HepG2 (cell line): ENCODE measurements around the gene CYP27A1. TPM values are rescaled to one million over a fixed set of nuclear protein-coding genes. Genes with fewer than 3 reads are reported as not detected.

Experiments
- ADNP ChIP-seq: sonication (generic); formaldehyde crosslinking; IDR thresholded peaks from 2 replicates; pipeline ENCODE4 v1.4.0; 2020; ENCODE audit warnings: missing genetic modification reagents
- AKNA ChIP-seq: sonication (generic); formaldehyde crosslinking; IDR thresholded peaks from 2 replicates; pipeline ENCODE4 v1.4.0; 2020; ENCODE audit warnings: missing genetic modification reagents, borderline replicate concordance
- CREB1 ChIP-seq, 2 experiments: fragments of 450-650 bp in 1 of 2; IDR thresholded peaks; 2 replicates each; pipeline ENCODE4 v1.6.1; 2016 to 2017; ENCODE audit warnings: control low read depth in 1 of 2, mild to moderate bottlenecking in 1 of 2, missing compliant biosample characterization in 1 of 2, missing genetic modification characterization in 1 of 2
- GRHL1 ChIP-seq: sonication (generic); formaldehyde crosslinking; conservative IDR thresholded peaks from 2 replicates; pipeline ENCODE4 v1.8.0; 2022; ENCODE audit warnings: missing genetic modification reagents
- HHEX ChIP-seq: IDR thresholded peaks from 2 replicates; pipeline ENCODE4 v1.6.1; 2016; ENCODE audit warnings: control low read depth
- HINFP ChIP-seq: sonication (generic); formaldehyde crosslinking; IDR thresholded peaks from 2 replicates; pipeline ENCODE4 v1.4.0; 2020; ENCODE audit warnings: low read depth, mild to moderate bottlenecking, missing genetic modification reagents
- ISL2 ChIP-seq: sonication (generic); formaldehyde crosslinking; IDR thresholded peaks from 2 replicates; pipeline ENCODE4 v1.5.0; 2020; ENCODE audit warnings: missing genetic modification reagents
- JUND ChIP-seq: sonication (generic); formaldehyde crosslinking; IDR thresholded peaks from 2 replicates; pipeline ENCODE4 v1.8.0; 2022; ENCODE audit warnings: mild to moderate bottlenecking, missing genetic modification reagents
- KDM5A ChIP-seq: fragments of 200-600 bp; sonication (generic); IDR thresholded peaks from 2 replicates; pipeline ENCODE4 v1.7.0; 2018; ENCODE audit warnings: antibody characterized with exemption, mild to moderate bottlenecking, low read length, borderline replicate concordance
- MAF1 ChIP-seq: sonication (generic); formaldehyde crosslinking; IDR thresholded peaks from 2 replicates; pipeline ENCODE4 v1.5.0; 2020; ENCODE audit warnings: missing genetic modification reagents, borderline replicate concordance
- RFX3 ChIP-seq: IDR thresholded peaks from 2 replicates; pipeline ENCODE4 v1.6.1; 2016; ENCODE audit warnings: missing biosample characterization, missing genetic modification reagents
- SMC3 ChIP-seq: IDR thresholded peaks from 2 replicates; pipeline ENCODE4 v1.6.1; 2011; ENCODE audit warnings: low read length, improper control_type of control experiment
- TP53 ChIP-seq: sonication (generic); formaldehyde crosslinking; conservative IDR thresholded peaks from 2 replicates; pipeline ENCODE4 v1.4.0; 2020; ENCODE audit warnings: missing genetic modification reagents
- YY1 ChIP-seq: IDR thresholded peaks from 2 replicates; pipeline ENCODE4 v1.6.1; 2011; ENCODE audit warnings: low read length, low read depth, moderate library complexity, mild to moderate bottlenecking; ENCODE audit not compliant: insufficient read depth, insufficient replicate concordance
- ZC3H13 ChIP-seq: sonication (generic); formaldehyde crosslinking; IDR thresholded peaks from 2 replicates; pipeline ENCODE4 v1.8.1; 2023; ENCODE audit warnings: mild to moderate bottlenecking, missing genetic modification reagents, moderate library complexity
- ZNF17 ChIP-seq: sonication (generic); formaldehyde crosslinking; IDR thresholded peaks from 2 replicates; pipeline ENCODE4 v1.5.0; 2020; ENCODE audit warnings: mild to moderate bottlenecking, missing genetic modification reagents
- ZNF510 ChIP-seq: sonication (generic); formaldehyde crosslinking; IDR thresholded peaks from 2 replicates; pipeline ENCODE4 v1.4.0; 2020; ENCODE audit warnings: low read depth, mild to moderate bottlenecking, missing genetic modification reagents
- ZNF546 ChIP-seq: sonication (generic); formaldehyde crosslinking; conservative IDR thresholded peaks from 2 replicates; pipeline ENCODE4 v1.8.1; 2023; ENCODE audit warnings: mild to moderate bottlenecking, missing genetic modification reagents
- ZNF563 ChIP-seq: sonication (generic); formaldehyde crosslinking; IDR thresholded peaks from 2 replicates; pipeline ENCODE4 v1.8.0; 2022; ENCODE audit warnings: mild to moderate bottlenecking, moderate library complexity, missing genetic modification reagents
- ZNF770 ChIP-seq: sonication (generic); formaldehyde crosslinking; IDR thresholded peaks from 2 replicates; pipeline ENCODE4 v1.5.0; 2020; ENCODE audit warnings: mild to moderate bottlenecking, missing genetic modification reagents
- polyA plus RNA-seq, 8 experiments: library from polyadenylated mRNA; depleted of rRNA in 3 of 8; stranded (reverse) in 7 of 8; unstranded in 1 of 8; fragments of >200 nt; fragmentation: Illumina TruSeq in 4 of 8; extraction: Trizol in 4 of 8; gene quantifications; 2 replicates each; pipeline versions ENCODE4 v1.2.1 to v1.2.3, GENCODE V29; 2011 to 2016; ENCODE audit warnings: low read depth in 4 of 8, missing spikeins in 1 of 8, mixed read lengths in 1 of 8; ENCODE audit not compliant: insufficient read depth in 1 of 8
- total RNA-seq, 5 experiments: library from RNA; depleted of rRNA; stranded (reverse); fragments of >200 nt; fragmentation: Illumina TruSeq; extraction: Trizol; gene quantifications; 2 replicates each; pipeline ENCODE4 v1.2.3, GENCODE V29; 2016; ENCODE audit warnings: low read depth in 1 of 5

CYP27A1 gene
- total and polyA plus RNA-seq, 2 of the 13 experiments (the other 11 are each of a cell fraction or from before 2014, with no cell fraction given), result 157 to 266 TPM

- no peak for TF ChIP-seq AKNA (CRISPR knock-in tag)
- TF ChIP-seq KDM5A, result no peak
- no peak for TF ChIP-seq JUND (CRISPR knock-in tag)
- no peak for TF ChIP-seq GRHL1
- TF ChIP-seq RFX3 (CRISPR knock-in tag), result no peak
- no peak for TF ChIP-seq ADNP (CRISPR knock-in tag)
- TF ChIP-seq CREB1 (IDR thresholded peaks at IDR 0.05), result no peak
- peak; percentile 79 for TF ChIP-seq CREB1 (CRISPR knock-in tag; IDR thresholded peaks at IDR 0.05)
- peak; percentile 14 for TF ChIP-seq YY1
- TF ChIP-seq ZNF563, result peak; percentile 81
- TF ChIP-seq TP53 (CRISPR knock-in tag), result no peak
- no peak for TF ChIP-seq ZNF770 (CRISPR knock-in tag)
- peak; percentile 76 for TF ChIP-seq SMC3
- TF ChIP-seq ZNF510, result no peak
- no peak for TF ChIP-seq ZC3H13 (CRISPR knock-in tag)
- no peak for TF ChIP-seq MAF1
- TF ChIP-seq ZNF17 (CRISPR knock-in tag), result no peak
- TF ChIP-seq ISL2 (CRISPR knock-in tag), result peak; percentile 86
- TF ChIP-seq ZNF546 (CRISPR knock-in tag), result no peak
- no peak for TF ChIP-seq HHEX
- TF ChIP-seq HINFP, result no peak
These were observed 24.5 kb downstream of the CYP27A1 start (continued) for GRCh38 chr2:218806346-218806978.
